Endodermal cell (in vitro differentiated cells): ENCODE results near the gene NF1. TPM values are rescaled to one million over a fixed set of nuclear protein-coding genes. Genes with fewer than 3 reads are reported as not detected.
"Not testable (repeated sequence)": the region's sequence is repeated elsewhere in the genome, so short reads cannot be mapped to it uniquely, and the experiment has no call there.

Experiments used
- DNase-seq: peaks from one replicate; pipeline ENCODE4 v3.0.0-alpha.2; 2017
- H3K27ac ChIP-seq: 2 replicates; pipeline ENCODE4 v1.5.1; 2013; ENCODE audit warnings: mild to moderate bottlenecking, low read depth, low read length, moderate library complexity
- H3K27me3 ChIP-seq: 2 replicates; pipeline ENCODE4 v1.6.1; 2013; ENCODE audit warnings: mild to moderate bottlenecking, low read length, moderate library complexity; ENCODE audit not compliant: insufficient read depth, control insufficient read depth, poor library complexity, severe bottlenecking
- H3K36me3 ChIP-seq: 2 replicates; pipeline ENCODE4 v1.7.0; 2013; ENCODE audit warnings: mild to moderate bottlenecking, low read length, moderate library complexity; ENCODE audit not compliant: control insufficient read depth, insufficient read depth
- H3K4me1 ChIP-seq: one replicate; pipeline ENCODE4 v1.7.0; 2013; ENCODE audit warnings: low read length; ENCODE audit not compliant: control insufficient read depth, insufficient read depth
- H3K4me3 ChIP-seq: 2 replicates; pipeline ENCODE4 v1.5.1; 2013; ENCODE audit warnings: mild to moderate bottlenecking, low read length, moderate library complexity
- H3K9ac ChIP-seq: 2 replicates; pipeline ENCODE4 v1.6.1; 2013; ENCODE audit warnings: mild to moderate bottlenecking, low read length, moderate library complexity; ENCODE audit not compliant: poor library complexity, severe bottlenecking; ENCODE audit errors: extremely low read depth
- H3K9me3 ChIP-seq: 2 replicates; pipeline ENCODE4 v1.6.1; 2013; ENCODE audit warnings: mild to moderate bottlenecking, low read length, moderate library complexity; ENCODE audit not compliant: control insufficient read depth
- H3K27ac Mint-ChIP-seq: 2 replicates; pipeline ENCODE4 v1.8.0; 2020; ENCODE audit warnings: mixed read lengths
- H3K27me3 Mint-ChIP-seq: 2 replicates; pipeline ENCODE4 v1.8.0; 2021; ENCODE audit warnings: mild to moderate bottlenecking, mixed read lengths; ENCODE audit not compliant: insufficient read depth
- H3K36me3 Mint-ChIP-seq: 2 replicates; pipeline ENCODE4 v1.8.0; 2020; ENCODE audit warnings: low read depth, mixed read lengths
- H3K4me1 Mint-ChIP-seq: 2 replicates; pipeline ENCODE4 v1.8.0; 2020; ENCODE audit warnings: mixed read lengths
- H3K4me3 Mint-ChIP-seq: 2 replicates; pipeline ENCODE4 v1.8.0; 2020; ENCODE audit warnings: mild to moderate bottlenecking, moderate library complexity, mixed read lengths
- H3K9me3 Mint-ChIP-seq: 2 replicates; pipeline ENCODE4 v1.8.0; 2020; ENCODE audit warnings: mild to moderate bottlenecking, mixed read lengths
- CTCF ChIP-seq: fragments of 200-600 bp; sonication (generic); conservative IDR thresholded peaks from 2 replicates; pipeline ENCODE4 v1.5.0; 2021; ENCODE audit warnings: antibody characterized with exemption, mild to moderate bottlenecking
- WGBS, 2 experiments: methylation state at CpG; one replicate each; pipeline versions ENCODE4 v1.1.5 to v1.1.7; 2013; ENCODE audit warnings: missing lambda C conversion rate in 2 of 2, mixed read lengths in 1 of 2; ENCODE audit not compliant: insufficient coverage in 1 of 2, insufficient read length in 1 of 2; 5-methylcytosine and 5-hydroxymethylcytosine counted together
- total RNA-seq, 2 donors: library from RNA; stranded (reverse); fragmentation: NEBNext Ultra II Directional in 1 of 2; extraction: Animal tissue kit (Norgen Biotek cat#: 25700) in 1 of 2; gene quantifications; 2 replicates in 1 of 2; 3 replicates in 1 of 2; pipeline ENCODE4 v1.2.1, GENCODE V29; 2021

NF1 gene
- total RNA-seq, 2 donors from 2014 or later = 61.9 to 69.3 TPM

- Mint-ChIP-seq H3K27ac (no peak overlapping the region), H3K9me3 (peaks cover 4% of the 10 kb centered on the region), H3K27me3 (no peaks in the 10 kb centered on the region), H3K4me3 (no peak overlapping the region), H3K36me3 (peaks cover 23% of the 10 kb centered on the region), H3K4me1 (peaks cover 8% of the 10 kb centered on the region)
- Histone ChIP-seq H3K9me3 (no peaks in the 10 kb centered on the region), H3K9ac (no peak overlapping the region), H3K27me3 (no peaks in the 10 kb centered on the region), H3K4me3 (no peak overlapping the region), H3K27ac (no peak overlapping the region), H3K36me3 (peaks cover 31% of the 10 kb centered on the region), H3K4me1 (peaks cover 3% of the 10 kb centered on the region)
- 100% methylated on average over 2 of the region's 2 CpGs; no CpG with 5 or more reads in 1 of the 2 experiments for WGBS, 2 experiments
- no peak for TF ChIP-seq CTCF
- no peak for DNase-seq
Observed at GRCh38 chr17:31156326-31156725, 61.5 kb downstream of the NF1 start.

GRCh38 chr17:31156864-31157263 lies 62.1 kb downstream of the NF1 start:
- not testable (repeated sequence) for H3K4me3 Mint-ChIP-seq, DNase-seq, H3K4me1 Mint-ChIP-seq, H3K27ac Mint-ChIP-seq, H3K9me3 ChIP-seq, H3K4me3 ChIP-seq, H3K27ac ChIP-seq, H3K27me3 ChIP-seq, H3K27me3 Mint-ChIP-seq, H3K9ac ChIP-seq, H3K9me3 Mint-ChIP-seq, H3K4me1 ChIP-seq
- WGBS, 2 experiments = 91 to 96% methylated on average over 6 of the region's 6 CpGs
- H3K36me3 ChIP-seq = peaks cover 31% of the 10 kb centered on the region
- peaks cover 23% of the 10 kb centered on the region for H3K36me3 Mint-ChIP-seq

DNA sequence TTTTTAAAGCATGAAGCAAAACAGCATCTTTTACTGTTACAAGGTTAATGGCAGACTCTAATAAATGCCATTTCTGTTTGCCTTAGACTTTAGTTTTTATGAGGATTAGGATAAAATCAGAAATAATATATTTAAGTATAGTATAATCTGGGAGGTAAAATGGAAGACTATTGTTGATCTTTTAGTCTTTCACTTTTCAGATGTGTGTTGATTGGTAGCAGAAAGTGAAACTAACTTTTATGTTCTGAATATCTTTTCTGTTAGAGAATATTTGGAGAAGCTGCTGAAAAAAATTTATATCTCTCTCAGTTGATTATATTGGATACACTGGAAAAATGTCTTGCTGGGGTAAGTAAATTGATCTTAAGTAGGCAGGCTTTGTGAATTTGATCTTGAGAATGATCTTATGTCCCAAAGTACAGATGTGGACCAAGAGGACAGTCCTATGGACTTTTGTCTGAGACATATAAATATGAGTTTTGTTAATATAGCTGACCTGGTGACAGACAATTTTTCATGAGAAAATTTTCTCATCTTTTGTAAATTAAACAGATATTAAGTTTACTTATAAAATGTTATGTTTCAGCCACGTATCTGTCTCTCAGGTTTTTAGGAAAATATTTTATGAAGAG lies 64.1 kb downstream of the NF1 start:
- H3K9me3 Mint-ChIP-seq = no peaks in the 10 kb centered on the region
- no peaks in the 10 kb centered on the region for H3K27me3 Mint-ChIP-seq
- no peak overlapping the region for H3K27ac ChIP-seq
- no peak for DNase-seq
- TF ChIP-seq CTCF = no peak
- no peak overlapping the region for H3K4me3 ChIP-seq
- peaks cover 45% of the 10 kb centered on the region for H3K36me3 ChIP-seq
- H3K9ac ChIP-seq = no peak overlapping the region
- H3K4me3 Mint-ChIP-seq = no peak overlapping the region
- H3K4me1 Mint-ChIP-seq = peaks cover 9% of the 10 kb centered on the region
- H3K36me3 Mint-ChIP-seq = peaks cover 30% of the 10 kb centered on the region
- 92% methylated on average over 1 of the region's 1 CpG; no CpG with 5 or more reads in 1 of the 2 experiments for WGBS, 2 experiments
- peaks cover 5% of the 10 kb centered on the region for H3K4me1 ChIP-seq
- no peaks in the 10 kb centered on the region for H3K27me3 ChIP-seq
- no peaks in the 10 kb centered on the region for H3K9me3 ChIP-seq
- H3K27ac Mint-ChIP-seq = no peak overlapping the region
